ENCODE measurements around the gene LTBP1.
"Not testable (repeated sequence)": the region's sequence is repeated elsewhere in the genome, so short reads cannot be mapped to it uniquely, and the experiment has no call there.

LTBP1 gene

GRCh38 chr2:33381301-33381858 is 434.6 kb downstream of the LTBP1 start:
- no peak for DNase-seq (ENCODE audit: low spot score)

DNA sequence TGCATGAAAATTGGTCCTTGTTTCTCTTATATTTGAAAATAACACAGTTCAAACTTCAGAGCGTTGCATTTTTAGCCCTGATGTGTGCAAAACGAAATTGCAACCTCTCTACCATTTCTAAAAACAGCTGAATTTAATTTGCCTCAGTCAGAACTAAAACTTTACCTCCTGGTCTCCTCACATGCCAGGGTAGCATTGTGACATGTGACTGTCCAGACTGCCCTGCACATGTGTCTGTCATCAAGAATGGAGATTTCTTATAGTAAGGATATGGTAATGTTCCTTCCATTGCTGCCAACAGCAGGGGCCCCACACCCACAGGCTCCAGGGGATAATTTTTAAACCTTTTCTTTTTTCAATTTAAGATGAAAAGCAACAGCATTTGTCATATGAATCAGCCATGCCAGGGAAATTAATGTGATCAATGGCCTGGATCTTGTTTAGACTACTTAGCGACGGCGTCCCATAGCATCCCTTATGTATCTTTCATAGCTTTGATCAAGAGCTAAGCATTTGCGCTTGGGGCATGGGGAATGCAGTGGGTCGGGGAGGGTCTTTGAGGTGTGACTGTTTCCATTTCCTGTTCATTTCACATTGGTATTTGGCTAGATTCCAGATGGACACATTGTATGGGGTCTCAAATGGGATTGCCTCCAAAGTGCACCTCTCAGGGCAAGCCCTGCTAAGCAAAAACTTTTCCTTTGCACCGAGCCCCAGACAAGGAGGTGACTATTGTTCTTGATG is 437.3 kb downstream of the LTBP1 start:
- DNase-seq (ENCODE audit: low spot score): no peak

GRCh38 chr2:33384599-33384961 is 437.8 kb downstream of the LTBP1 start:
- no peak for DNase-seq (ENCODE audit: low spot score)

- DNase-seq (ENCODE audit: low spot score): no peak
Measured at GRCh38 chr2:33388996-33389395, 442.2 kb downstream of the LTBP1 start.

GRCh38 chr2:33389695-33390094 is 442.9 kb downstream of the LTBP1 start:
- not testable (repeated sequence) for DNase-seq (ENCODE audit: low spot score)

GRCh38 chr2:33391529-33392255 is 444.9 kb downstream of the LTBP1 start:
- DNase-seq (ENCODE audit: low spot score): no peak

DNA sequence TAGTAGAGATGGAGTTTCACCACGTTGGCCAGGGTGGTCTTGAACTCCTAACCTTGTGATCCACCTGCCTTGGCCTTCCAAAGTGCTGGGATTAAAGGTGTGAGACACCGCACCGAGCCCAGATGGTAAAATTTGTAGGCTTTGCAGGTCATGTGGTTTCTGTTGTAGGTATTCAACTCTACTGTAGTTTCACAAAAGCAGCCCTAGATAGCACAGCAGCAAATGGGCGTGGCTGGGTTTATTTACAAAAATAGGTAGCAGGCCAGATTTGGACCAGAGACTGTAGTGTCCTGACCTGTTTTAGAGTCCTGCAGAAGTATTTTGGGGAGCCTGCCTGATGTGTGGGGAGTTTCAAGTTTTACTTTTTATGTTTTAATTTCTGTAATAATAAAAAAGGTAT is 445.6 kb downstream of the LTBP1 start:
- DNase-seq (ENCODE audit: low spot score): no peak

DNA sequence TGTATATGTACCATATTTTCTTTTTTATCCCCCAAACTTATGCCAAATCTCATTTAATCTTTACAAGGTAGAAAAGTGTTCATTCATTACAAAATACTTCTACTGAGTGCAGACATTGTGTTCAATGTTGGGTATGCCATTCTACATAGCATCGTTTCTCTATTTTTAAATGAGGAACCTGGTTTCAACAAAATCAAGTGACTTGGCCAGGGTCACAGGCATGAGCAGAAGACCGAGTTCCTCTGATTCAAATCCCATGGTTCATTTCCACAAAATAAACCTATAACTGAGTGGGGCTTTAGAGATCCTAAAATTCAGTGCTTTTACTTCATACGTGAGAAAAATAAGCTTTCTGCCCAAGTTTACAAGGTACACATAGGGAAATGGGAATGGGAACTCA is 448.3 kb downstream of the LTBP1 start:
- DNase-seq (ENCODE audit: low spot score): no peak

- DNase-seq (ENCODE audit: low spot score): no peak
Measured at GRCh38 chr2:33395655-33396249, 449.0 kb downstream of the LTBP1 start.

- no peak for DNase-seq (ENCODE audit: low spot score)
Measured at GRCh38 chr2:33404321-33404720, 457.6 kb downstream of the LTBP1 start.

GRCh38 chr2:33406622-33407021 is 459.9 kb downstream of the LTBP1 start:
- DNase-seq (ENCODE audit: low spot score): no peak

GRCh38 chr2:33408109-33408508 is 461.4 kb downstream of the LTBP1 start:
- DNase-seq (ENCODE audit: low spot score): no peak

DNA sequence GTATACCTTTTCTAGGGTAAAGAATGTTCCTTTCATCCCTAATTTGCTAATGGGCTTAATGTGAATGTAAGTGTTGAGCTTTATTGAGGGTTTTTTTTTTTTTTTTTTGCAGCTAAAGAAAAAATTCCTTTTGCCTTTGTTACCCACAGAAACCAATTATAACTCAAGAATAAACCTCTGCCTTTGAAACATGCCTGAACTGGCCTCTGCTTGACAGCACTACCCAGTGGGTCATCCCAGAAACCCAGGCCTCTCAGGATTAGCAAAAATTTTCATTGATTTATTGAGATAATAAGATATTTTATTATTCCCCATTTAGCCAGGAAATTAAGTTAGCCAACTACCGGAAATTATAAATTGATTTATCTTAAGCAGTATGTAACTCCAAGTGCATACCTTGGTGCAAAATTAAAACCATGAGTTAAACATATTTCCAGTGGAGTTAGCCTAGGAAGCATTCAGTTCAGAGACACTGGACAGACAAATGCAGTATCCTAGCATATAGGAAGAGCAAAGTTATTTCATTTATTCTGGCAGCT is 462.7 kb downstream of the LTBP1 start:
- DNase-seq (ENCODE audit: low spot score): no peak

- DNase-seq (ENCODE audit: low spot score): no peak
Measured at GRCh38 chr2:33411765-33412164, 465.0 kb downstream of the LTBP1 start.

DNA sequence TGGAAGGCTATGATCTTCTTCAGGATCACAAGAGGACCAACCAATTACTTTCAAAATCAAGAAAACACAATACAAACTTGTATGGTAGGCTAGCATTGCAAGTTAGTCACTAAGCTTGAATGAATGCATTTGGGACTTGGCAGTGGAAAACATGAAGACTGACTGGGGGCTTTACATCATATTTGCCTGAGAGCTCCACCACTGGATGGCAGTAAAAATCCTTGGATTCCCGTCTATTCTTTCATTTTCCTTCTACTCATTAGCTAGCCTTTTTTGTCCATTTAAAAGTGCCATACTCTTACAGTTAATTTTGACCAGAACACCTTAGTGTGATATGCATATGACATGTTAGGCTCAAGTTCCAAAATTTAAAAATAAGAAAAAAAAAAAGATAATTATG is 466.2 kb downstream of the LTBP1 start:
- DNase-seq (ENCODE audit: low spot score): peak; percentile 44

DNA sequence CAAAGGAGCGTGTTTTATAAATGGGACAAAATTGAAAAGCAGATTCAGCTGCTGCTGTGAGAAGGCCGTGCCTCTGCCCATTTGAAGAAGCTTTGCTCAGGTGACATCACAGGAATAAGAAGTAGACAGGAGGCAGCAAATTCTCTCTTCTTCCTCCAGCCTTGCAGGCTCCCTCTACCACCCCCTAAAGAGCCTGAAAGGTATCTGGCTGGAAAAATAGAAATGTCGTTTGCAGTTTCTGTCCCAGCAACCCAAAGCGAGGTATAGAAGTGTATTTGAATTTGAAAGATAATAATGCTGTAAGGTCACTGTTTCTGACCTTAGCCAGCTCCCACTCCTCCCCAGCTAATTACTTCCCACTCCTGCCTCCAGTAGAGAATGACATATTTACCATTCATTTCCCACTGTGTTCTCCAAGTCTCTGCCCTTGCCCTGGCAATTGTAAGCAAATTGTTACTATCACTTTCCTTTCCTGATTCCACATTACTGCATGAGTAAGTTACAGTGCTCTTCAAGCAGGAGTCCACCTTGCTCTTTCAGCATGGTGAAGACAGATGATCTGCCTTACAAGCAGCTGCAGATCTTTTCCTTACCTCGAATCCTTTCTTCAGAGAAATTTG is 472.9 kb downstream of the LTBP1 start:
- DNase-seq (ENCODE audit: low spot score): no peak

DNA sequence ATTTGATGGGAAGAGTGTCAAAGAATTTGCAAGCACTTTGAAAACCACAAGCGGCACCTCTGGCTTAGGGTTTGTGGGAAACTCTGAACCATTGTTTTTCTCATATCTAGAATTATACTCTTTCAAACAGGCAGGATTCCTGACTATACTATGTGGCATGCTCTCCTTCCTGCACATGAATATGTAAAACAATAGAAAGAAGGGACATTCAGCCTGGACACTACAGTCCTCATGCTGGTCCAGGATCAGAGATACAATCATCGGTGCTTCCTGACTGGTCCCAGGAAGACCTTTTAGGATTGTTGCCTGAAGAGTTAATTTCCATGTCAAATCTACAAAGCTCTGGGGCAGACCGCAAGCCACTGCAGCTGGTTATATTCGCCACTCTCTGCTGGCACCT is 474.0 kb downstream of the LTBP1 start:
- no peak for DNase-seq (ENCODE audit: low spot score)

DNA sequence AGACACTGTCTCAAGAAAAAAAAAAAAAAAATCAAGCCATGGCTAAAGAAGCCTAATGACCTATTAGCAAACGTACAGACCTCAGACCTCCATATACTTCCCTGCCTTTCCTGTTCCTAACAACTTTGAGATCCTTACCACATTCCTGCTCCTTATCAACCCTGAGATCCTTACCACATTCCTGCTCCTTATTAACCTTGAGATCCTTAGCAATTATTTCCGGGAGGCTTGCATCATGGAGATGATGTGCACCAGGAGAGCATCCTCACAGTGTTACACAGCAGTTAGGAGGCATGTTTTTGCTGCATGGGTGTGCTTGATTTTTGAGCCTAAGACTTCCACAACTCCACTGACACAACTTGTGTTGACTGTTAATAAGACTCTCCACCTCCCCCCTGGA is 475.1 kb downstream of the LTBP1 start:
- DNase-seq (ENCODE audit: low spot score): no peak

DNA sequence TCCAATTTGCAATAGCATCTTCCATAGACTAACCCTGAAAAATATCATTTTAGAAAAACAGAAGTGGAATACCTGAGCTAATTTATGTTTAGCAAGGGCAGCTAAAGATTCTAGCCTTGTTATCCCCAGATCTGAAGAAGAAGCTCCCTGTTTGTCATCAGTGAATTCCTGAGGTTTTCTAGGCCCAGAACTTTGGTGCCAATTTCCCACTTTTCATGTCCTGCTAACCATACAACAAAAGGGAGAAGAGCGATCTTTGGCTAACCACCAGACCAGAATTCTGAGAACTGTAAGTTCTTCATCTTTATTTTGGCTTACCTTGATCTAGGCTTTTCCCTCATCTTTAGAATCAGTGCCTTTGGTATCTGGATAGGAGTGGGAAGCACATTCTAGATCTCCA is 478.4 kb downstream of the LTBP1 start:
- no peak for DNase-seq (ENCODE audit: low spot score)

DNA sequence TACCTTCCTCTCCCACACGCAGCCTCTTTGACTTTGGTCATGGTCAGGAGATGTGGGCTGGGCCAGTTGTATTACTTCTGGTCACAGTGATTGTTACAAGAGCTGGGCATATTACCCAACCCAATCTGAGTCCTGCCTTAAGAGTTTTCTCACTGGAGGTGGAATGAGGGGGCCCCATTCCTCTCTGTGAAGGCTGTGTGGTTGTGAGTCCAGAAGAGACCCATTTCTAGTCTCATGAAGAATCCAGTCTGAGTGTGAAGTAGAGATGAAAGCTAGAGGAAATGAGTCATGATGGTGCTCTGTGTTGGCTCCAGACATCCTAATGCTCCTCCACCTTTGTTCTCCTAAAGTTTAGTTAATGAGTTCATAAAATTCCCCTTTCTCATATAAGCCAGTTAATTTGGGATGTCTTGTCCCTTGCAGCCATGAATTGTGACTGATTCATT is 478.9 kb downstream of the LTBP1 start:
- DNase-seq (ENCODE audit: low spot score): no peak

DNA sequence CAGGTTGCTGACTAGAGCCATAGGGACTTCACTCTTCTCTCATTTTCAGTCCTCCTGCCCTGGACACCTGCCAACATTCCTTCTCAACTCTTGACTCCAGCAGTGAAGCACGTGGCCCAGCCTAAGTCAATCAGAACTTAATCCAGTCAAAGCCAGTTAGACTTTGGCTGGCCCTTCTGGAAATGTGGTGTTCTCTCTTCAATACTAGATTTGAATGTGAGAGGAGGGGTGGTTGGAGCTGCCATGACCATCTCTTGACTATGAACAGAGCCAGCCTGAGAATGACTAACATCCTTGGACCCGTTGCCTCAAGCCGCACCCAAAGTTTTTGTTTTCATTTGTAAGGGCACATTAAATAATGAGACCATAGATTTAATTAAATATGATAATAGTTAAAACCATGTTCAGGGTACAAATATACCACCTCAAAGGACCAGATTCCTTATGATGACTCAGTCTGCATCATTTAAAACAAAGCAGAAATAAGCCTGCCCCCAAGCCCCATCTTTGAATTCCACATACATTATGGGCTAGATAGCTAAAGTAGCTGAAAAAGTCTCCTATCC is 480.0 kb downstream of the LTBP1 start:
- no peak for DNase-seq (ENCODE audit: low spot score)

DNA sequence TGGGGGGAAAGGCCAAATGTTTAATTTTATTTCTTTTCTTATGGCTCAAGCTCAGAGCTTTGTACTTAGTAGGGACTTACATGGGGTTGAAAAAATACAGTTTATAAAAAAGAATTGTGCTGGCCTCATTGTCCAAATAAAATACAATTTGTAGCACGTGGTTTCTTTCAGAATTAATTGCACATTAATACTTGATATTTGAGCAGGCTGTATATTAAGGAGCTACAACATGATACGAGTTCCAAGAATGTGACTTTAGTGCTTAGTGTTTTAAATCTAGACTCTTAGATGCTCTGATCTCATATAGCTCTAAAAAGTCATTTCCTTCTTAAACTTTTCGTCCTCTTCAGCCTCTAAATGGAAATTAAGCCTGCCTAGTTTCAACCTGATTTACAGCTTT is 483.3 kb downstream of the LTBP1 start:
- DNase-seq (ENCODE audit: low spot score): no peak

Data from Ammon's horn (tissue), 1 donor.